ENCODE data around the gene TRIM63.

The TRIM63 gene

DNA sequence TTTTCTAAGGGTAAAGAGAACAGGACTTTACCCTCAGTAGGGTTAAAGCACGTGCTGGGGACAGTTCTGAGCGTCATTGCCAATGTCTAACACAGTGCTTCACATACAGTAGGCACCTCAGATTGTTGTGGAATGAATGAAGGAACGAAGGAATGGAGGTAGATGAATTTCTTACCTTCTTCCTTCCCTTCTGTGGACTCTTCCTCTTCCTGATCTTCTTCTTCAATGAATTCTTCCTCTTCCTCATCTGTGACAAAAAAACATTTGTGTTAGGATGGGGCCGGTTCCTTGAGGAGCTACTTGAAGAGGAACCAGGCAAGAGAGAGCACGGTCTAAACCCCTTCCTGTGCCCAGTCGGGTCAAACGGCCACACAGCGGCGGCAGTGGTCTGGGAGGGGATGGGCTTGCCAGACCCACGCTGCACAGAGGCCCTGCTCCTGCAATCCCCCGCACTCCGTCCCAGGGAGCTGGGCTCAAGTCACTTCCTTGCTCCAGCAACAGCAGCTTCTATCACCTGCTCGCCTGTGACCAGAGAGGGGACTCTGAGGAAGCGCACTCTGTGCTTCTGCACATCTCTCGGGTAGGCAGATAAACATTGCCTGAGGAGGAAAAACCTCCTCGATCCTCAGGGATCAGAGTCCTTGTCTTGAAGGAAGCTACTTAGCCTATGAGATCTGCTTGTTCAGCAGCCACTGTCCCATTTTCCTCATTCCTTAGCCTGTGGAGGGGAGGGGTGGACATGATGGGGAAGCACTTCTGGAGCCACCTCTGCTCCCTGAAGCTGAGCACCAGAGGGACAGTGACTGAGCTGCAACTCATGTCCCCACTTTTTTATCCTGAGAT is 13.5 kb downstream of the TRIM63 start:
- no peak for DNase-seq

DNA sequence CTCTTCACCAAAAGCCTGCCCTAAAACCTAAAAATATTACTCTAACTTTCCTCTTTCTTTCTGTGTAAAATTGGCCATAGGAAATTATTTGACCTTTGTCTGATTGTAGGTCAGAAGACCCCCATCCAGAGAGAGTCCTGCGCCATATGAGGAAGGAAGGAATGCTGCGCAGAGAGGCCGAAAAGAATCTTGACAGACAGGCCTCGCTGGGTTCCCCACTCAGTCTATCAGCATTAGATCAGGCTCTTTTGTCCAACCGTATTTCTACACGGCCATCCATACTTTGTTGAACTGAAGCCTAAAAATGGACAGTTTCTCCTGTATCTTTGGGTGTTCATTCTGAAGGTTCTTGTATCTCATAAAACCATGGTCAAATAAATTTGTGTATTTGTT is 17.2 kb downstream of the TRIM63 start:
- no peak for DNase-seq

DNA sequence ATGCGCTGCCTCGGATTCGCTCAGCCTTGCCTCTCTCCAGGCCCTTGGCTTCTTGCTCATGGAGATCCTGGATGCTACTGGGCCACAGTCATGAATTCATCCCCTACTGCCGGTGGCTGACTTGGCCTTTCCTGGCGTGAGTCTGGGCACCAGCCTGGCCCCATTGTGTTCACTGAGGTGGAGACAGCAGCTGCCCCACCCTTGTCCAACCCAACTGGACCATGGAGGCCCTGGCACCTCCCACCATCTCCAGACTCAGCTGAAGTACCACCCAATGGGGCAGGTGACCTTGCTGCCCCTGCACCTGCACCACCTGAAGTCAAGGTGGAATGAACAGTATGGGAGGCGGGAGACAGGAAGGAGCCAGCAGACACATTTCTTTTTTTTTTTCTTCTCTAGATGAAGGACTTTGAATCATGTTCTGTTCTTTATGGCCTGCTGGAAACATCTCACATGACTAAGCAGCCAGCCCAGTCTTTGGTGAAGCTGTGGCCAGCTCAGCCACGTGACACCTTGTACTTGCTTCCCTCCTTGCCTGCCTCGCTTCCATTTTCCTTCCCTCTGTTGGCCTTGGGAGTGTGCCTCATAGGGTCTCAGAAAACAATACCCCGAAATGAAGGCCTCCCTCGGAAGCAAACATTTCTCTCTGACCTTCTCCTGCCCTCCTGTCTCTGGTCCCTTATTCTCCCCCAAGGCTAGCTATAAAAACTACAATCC is 17.7 kb downstream of the TRIM63 start:
- DNase-seq, result no peak

DNA sequence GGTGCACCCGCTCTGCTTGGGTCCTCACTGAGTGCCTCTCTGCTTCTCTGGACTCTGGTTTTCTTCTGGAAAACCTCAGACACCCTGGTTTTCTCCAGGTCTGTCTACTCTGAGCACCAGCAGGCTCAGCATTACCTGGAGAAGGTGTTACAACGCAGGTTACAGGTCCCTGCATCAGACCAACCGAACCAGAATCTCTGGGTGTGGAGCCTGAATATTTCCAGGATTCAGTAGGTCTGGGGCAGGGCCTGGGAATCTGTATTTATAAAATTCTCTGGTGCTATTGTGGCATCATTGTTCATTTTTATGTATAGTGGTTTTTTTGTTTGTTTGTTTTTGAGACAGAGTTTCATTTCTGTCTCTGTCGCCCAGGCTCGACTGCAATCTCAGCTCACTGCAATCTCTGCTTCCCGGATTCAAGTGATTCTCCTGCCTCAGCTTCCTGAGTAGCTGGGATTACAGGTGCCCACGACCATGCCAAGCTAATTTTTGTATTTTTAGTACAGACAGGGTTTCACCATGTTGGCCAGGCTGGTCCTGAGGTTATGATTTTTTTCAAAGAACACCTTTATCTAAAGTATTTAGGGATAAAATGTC is 20.1 kb downstream of the TRIM63 start:
- no peak for DNase-seq

DNA sequence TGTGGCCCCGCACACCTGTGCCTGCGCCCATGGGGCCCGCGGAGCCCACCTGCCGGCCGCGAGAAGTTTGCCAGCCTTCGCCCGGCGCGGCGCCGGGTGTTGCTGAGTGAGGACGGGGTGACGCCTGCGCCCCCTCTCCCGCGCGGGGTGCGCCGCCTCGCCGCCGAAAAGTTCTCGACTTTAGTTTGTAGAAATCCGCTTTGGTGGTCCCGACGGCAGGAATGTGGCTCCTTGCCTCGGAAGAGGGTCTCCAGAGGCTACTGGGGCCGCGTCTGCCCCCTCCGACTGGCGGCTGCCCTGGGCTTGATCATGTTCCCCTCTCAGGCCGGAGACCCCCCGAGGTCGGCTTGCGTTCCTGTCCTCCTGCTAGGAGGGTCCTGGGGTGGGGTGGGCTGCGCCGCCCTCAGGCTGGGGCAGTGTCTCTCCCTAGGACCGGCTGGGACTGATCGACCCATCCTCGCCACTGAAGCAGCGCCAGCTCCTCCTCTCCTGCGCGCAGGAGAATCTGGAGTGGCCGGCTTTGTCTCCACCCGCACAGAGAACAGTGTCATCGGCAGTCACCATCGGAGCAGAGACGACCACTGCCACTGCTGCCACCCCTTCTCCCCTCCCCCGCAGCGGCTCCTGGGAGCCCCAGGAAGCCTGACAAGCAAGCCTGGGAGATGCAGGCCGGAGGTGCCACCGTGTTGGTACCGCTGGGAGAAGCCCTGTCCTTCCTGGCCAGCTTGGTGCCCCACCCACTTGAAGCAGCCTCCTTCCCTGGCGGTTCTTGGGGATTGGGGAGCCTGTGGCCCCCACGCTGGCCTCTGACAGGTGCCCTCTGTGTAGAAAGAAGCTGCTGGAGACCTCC is 21.0 kb downstream of the TRIM63 start:
- no peak for DNase-seq

DNA sequence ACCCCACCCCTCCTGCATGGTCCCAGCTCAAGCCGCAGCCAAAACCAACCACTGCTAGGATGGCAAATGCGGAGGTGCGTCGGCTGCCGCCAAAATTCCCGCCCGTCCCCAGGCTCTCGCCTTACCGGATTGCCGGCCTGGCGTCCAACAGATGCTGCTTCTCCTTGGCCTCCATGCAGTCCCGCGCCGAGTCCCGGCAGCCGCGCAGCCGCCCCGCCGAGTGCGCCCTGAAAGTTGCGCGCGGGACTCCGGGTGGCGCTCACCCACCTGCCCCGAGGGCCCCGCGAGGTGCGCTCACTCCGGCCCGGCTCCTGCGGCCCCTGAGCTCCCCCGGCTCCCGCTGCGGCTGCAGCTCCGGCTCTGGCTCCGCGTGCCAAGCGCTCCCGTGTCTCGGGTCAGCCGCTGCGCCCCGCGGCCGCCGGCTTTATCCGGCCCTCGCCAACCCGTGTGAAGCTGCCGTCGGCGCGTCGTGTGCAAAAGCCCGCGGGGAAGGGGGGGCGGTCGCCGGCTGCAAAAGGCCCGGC is 21.6 kb downstream of the TRIM63 start, which contains the start of gene SLC30A2:
SLC30A2 (minus strand) TSS at position 397 of the 524 bp plus-strand sequence; CDS start at position 175, 222 bp downstream.
- DNase-seq, result no peak

DNA sequence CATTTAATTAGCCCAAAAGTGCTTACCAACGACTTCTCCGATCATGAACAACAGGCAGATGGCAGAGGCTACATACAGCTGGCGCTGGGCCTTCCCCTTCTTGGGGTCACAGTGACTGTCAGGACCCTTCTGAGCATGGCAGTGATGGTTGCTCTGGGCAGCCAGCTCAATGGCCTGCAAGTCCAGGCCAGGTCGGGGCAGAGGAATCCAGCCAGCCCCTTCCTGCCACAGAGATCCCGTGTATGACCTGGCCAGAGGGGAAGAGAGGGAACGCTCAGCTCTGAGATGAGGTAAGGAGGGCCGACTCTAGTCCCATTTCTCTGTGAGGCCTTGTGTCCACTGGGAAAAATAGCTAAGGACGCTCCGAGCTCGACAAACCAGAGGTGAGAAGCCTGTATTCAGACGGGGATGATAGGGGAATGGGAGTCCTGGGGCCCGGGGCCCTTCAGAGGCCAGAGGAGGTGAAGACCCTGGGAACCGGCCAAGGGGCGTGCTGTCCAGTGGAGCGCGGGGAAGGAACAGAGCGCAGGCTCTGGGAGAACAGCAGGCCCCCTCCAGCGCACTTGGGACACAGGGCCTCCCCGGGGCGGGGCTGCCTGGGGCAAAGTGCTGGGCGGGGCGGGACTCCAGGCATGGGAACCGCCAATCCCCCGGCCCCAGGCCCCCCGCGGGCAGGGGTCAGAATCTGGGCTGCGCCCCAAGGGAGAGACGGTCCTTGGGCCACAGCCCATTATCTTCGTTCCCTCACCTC is 22.3 kb downstream of the TRIM63 start:
- no peak for DNase-seq

DNA sequence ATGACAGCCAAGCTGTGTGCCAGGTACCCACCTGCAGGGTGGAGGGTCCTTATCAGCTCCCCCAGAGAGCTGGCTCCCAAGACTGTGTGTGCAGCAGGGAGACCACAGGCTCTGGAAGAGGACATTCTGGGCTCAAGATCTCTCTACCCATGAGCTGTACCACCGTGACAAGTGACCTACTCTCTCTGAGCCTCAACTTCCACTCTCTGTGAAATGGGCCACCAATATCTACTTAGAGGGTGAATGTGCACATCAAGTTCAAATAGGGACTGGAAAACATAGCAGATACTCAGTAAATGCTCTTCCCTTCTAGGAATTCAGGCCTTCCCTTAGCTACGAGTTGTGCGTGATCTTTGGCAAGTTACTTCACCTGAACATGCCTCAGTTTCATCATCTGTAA is 23.0 kb downstream of the TRIM63 start:
- DNase-seq, result no peak

DNA sequence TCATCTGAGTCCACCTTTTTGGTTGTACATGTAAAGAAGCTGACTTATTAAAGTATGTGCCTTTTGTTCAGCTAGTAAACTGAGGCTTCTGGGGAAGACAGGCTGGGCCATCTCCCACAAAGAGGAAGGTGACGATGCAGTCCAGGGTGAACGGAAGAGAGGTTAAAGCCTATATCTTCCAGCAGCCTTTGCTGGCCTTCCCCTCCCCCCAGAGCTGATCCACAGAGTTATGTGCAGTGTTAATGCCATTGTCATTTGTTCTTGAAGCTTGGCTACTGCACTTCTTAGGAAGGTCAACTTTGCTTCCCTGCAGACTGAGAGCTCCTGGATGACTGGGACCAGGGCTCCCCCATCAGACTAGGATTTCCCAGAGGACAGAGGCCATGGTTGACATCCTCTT is 23.7 kb downstream of the TRIM63 start:
- no peak for DNase-seq

DNA sequence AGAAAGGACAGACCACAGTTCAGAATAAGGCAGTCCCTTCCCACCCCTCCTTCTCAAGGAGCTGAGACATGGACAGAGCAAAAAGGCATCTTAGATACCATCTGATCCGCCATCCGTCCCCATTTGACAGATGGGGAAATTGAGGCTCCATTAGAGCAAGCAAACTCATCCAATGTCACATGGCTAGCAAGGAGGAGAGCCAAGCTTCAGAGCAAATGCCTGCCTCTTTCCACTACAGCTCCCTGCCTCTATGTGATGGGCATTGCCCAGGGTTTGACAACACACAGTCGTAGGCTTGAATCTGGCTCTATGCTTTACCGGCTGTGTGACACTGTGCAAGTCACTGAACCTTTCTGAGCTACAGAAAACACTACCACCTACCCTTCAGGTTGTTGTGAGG is 25.5 kb downstream of the TRIM63 start:
- no peak for DNase-seq

DNA sequence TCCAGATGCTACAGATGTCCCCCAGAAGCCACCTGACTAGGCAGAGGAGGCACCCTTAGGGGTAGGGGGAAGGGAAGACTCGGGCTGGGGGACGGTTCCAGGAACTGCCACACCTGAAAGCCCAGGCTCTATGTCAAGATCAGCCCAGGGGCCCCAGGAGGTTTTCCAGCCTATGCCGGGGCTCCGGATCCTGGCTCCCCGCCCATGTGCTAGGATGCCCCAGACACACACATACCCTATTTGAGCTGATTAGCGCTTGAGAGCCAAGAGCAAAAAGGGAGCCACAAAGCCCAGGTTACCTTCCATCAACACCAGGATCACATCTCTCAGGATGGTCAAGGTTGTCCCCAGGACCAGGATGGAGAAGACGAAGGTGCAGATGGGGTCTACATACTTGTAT is 26.0 kb downstream of the TRIM63 start:
- DNase-seq, result no peak

DNA sequence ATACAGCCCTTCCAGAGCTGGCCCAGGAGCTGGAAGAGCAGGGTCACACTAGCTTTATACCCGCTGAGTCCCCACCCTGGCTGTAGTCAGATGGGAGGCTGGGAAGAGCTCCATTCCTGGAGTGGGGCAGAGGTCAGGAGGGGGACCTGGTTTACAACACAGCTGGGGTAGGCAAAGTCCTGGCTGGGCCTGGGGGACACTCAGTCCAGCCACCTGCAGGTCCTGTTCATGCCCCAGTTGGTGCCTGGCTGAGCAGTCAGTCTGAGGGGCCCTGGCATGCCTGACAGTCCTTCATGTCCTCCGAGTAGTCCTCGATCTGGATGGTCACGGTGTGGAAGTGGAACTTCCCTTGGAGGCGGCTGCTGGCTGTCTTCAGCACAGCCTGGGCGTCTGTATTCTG is 28.5 kb downstream of the TRIM63 start:
- DNase-seq, result no peak

DNA sequence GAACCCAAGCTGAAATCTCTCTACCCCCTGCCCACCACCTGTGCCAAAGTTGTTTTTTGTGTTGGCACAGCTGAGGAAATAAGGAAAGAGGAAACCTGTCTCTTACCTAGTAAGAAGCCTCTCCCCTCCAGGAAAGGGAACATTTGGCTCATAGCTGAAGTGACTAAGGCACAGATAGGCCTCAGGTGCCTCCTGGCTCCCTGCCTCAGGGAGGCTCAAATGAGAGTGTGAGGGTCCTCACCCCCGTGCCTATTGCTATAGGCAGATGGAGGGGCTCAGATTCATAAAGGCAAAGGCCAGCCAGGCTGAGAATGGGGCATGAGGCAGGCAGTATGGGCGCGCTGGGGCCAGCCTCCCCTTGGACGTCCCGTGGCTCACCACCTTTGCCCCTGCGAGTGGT is 29.0 kb downstream of the TRIM63 start:
- DNase-seq, result no peak

DNA sequence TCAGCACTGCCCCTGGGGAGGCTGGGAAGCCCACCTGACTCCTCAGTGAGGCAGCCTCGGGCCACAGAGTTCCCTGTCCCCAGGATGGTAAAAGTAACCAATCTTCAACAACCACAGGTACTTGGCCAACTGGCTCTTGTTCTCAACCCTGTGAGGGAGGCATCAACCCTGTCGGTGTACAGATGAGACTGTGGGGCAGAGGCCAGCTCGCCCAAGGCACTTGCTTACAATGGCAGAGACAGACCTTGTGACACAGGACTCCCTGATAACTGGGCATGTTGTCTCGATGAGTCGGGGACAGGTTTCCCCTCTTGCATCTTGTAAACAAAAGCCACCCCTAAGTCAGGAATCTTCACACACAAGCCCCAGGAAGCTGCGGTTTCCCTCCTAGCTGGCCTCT is 29.5 kb downstream of the TRIM63 start:
- no peak for DNase-seq

DNA sequence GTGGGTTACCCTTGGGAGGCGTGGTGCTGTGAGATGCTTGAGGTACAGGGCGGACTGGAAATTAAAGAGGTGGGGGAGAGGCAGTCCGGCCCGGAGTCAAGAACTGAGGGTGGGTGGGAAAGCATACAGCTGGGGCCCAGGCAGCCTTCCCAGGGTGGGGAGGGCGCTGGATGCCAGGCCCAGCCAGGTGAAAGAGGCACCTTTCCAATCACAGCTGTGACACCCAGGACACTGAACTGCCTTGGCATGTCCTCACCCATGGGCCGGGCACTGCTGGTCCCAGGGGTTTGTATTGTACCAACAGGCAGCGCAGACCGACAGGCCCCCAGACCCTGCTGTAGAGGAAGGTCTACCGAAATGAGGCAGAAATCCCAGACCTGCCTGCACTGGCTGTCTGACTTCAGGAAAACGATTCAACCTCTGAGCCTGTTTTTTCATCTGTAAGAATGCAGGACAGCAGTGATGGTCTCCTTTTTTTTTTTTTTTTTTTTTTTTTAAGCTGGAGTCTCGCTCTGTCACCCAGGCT is 30.6 kb downstream of the TRIM63 start:
- no peak for DNase-seq

DNA sequence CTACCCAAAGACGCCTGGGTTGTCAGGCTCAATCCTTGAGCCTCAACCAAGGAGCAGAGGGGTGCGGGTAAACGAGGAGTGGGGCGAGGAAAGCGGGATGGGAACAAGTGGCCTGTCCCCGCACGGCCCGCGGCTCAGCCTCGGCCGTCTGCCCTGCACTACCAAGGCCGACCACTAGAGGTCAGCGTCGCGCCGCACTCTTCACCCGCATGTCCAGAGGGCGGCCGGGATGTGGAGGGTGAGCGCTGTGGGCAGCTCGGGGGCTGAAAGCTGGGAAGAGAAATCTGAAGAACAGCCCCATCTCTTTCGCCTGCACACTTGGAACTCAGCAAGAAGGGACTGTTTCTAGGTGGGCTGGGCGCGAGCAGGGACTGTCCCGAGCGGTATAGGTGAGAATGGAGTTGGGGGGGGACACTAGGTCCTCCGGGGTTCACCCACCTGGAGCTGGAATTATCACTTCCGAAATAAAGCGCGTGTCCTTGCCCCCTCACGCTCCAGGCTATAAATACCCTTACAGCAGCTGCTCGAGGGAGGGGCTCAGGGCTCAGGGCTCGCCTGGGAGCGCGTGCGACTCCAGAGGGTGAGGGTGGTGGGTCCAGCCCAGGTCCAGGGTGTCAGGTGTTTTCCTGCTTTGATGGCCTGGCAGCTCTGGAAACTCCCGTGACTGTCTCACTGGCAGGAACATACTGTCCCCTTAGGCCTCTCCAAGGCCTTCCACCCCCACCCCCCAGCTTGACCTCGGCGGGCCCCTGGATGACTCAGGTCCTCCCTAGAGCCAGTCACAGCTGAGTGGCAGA is 31.3 kb downstream of the TRIM63 start:
- DNase-seq, result no peak

DNA sequence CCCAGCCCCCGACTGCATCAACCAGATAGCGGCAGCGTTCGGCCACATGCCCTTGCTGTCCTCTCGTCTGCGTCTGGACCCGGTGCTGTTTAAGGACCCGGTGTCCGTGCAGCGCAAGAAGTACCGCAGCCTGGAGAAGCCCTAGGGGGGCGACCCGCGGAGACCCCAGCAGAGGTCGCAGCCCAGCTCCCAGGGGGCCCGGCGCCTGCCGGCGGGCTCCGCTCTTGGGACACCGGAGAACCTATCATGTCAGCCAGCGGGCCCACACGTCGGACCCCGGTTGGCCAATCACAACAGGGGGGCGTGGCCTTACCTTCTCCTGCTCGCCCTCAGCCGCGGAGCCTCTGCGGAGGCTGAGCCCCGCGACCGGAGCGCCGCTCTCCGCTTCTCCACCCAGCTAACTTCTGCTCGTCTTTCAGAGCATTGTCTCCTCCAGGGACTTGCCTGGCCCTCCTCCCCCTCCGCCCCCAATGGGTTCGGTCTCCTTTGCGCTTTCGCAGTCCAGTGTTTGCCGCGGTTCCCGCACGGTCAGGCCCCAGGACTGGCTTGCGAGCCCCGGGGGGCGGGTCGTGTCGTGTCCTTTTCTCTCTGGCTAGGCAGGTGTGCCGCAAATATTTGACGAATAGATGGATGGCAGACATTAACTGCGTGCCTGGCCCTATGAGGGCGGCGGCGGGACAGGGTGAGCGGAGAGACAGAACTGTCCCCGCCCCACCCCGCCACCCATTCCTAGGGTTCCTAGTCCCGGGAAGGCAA is 32.0 kb downstream of the TRIM63 start:
- peak; percentile 79 for DNase-seq

DNA sequence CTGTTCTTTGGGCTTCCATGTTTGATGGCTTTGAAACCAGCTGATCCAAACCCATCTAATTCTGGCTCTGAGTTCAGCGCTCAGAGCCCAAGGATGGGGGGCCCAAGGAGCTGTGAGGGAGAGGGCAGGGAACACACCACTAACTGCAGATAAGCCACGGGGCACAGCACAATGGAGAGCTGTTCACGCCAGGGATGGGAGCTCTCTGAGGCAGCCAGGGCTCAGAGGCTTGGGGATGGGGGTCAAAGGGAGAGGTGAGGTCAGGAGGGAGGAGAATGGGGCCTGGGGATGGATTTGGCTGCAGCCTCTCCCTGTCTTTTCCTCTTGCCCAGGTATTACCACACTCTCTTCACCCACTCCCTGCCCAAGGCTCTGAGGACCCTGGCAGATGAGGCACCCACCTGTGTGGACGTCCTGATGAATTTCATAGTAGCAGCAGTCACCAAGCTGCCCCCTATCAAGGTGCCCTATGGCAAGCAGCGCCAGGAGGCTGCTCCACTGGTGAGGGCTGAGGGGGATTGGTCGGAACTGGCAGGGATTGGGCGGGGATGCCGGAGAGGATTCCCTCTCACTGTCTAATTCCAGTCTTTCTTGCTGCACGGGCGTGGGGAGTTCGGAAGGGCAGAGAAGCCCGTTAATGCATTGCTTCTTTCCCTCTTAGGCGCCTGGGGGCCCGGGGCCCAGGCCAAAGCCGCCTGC is 32.8 kb downstream of the TRIM63 start:
- DNase-seq, result no peak

DNA sequence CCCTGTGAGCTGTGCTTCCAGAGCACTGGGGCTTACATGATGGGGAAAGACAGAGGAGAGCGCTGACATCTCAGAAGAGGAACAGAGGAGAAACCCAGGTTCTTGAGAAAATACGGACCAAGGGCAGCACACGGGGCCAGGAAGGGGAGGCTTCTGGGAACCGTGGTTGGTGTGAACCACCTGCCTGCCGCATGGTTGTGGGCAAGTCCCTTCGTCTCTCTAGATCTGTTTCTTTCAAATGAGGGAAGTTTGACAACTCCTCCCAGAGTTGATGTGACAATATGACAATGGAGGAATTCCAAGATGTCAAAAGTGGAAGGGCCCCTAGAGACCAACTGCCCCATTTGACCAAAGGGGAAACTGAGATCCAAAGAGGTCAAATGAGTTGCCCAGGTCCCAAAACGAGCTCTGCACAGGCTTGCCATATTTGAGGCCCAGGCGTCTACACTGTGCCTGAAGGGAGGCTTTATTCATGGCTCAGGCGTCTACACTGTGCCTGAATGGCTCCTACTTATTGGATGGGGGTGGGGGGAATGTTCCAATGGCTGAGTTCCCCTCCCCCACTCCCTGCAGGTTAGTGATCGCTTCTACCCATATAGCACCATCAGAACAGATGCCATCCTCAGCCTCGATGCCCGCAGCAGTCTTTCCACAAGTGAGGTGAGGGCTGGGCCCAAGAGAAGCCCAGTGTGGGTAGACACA is 34.6 kb downstream of the TRIM63 start:
- DNase-seq, result no peak
